GM21367 (cell line): ENCODE measurements around the gene LFNG.

ENCODE experiments used
- ATAC-seq: cut with Tn5 transposase; IDR thresholded peaks from one replicate; pipeline ENCODE4 v1.9.1; 2021; ENCODE audit not compliant: unreplicated experiment

Gene LFNG

DNA sequence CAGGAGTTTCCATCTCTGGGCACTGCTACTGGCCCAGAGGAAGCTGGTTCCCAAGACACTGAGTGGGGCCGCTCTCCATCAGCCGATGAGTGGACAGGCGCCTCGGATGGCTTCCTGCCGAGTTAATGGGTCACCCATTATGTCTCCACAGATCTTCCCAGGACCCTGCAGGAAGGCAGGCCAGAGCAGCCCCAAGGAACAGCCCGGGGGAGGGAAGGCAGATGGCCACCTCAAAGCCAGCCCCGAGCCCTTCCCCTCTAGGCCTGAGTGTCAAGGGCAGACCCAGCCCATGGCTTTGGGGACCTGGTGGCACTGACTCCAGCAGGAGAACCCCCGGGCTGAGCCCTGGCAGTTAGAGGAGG, 3.4 kb upstream of the LFNG start:
- ATAC-seq: no peak

DNA sequence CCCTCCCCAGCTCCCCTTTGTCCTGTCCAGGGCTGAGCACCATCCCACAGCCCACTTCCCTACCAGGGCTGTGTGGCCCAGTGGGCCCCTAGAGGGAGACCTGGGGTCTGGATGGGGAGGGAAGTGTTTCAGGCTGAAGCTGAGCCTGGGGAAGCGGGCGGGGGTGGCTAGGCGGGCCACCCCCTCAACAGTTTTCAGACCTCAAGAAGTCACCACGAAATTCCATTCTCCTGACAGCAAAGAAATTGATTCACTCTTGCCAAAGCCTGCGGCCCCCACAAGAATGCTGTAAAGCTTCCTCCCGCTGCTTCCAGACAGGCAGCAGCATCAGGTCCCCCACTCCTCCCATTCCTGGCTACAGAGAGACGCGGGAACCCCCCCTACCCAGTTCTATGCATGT, 2.5 kb upstream of the LFNG start:
- no peak for ATAC-seq

DNA sequence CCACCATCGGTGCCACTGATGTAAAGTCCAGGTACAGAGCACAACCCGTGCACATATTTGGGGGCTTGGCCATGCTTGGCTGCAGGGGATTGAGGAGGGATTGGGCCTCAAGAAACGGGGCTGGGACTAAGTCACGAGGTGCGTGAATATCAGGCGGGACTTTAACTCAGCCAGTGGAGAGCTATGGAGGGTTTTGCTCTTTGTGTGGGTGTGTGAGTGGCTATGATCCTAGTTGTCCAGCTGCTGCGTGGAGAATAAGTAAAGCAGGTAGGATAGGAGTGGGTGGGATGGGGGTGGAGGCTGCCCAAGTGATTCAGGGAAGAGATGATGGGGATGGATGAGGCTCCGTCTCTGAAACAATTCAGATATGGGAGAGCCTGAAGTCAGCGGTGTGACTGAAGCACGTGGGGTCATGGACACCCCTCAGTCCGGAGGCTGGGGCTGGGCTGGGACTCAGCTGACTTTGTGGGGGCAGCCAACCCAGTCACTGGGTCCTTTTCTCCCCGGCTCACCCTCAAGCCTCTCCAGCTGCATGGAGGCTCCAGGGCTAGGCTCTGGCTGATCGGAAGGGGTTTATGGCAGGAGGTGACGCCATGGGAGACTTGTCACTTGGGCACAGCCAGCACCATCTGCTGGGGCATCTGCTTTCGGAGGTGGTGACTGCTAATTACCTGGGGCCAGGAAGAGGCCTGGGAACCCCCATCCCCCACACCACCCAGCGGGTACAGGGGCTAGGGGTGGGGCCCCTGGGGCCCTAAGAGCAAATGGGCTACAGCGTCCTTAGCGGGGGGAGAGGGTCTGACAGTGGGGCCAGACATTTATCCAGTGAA, 1.7 kb upstream of the LFNG start:
- ATAC-seq: no peak

DNA sequence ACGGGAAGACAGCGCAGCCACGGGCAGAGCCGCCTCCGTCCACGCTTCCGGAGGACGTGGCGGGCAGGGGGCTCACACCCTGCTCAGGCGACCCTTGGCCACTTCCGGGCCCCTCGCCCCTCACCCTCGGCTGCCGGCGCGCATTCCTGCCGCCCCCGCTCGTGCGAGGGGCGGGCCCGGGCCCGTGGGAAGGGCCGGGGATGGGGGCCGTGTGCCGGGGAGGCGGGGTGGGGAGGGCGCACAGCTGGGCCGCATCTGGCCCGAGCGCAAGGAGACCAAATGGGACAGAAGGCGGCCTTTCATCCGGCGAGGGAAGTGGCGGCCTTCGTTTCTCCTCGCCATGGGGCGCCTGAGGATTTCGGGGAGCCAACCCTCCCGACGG, 846 bp upstream of the LFNG start:
- no peak for ATAC-seq

DNA sequence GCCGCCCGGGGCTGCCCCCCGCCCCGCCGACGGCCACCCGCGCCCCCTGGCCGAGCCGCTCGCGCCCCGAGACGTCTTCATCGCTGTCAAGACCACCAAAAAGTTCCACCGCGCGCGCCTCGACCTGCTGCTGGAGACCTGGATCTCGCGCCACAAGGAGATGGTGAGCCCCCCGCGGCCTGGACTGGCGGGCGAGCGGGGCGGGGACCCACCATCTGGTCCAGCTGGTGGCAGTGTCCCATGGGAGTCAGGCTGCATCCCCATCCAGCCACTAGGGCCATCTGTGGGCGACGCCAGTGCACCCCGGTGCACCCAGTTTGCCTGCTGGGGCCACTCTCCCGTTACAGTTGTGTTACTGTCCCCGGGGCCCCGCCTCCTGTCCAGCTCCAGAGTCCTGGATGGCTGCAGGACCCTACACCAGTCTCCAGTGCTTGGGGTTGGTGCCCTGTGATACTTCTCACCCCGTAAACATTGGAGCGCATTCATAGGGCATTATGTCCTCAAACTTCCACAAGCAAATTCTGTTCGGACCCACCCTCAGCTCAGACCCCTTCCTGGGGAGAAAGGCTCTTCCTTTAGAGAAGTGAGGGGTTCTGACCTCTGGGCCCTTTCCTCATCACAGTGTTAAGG, 672 bp downstream of the LFNG start:
- no peak for ATAC-seq

DNA sequence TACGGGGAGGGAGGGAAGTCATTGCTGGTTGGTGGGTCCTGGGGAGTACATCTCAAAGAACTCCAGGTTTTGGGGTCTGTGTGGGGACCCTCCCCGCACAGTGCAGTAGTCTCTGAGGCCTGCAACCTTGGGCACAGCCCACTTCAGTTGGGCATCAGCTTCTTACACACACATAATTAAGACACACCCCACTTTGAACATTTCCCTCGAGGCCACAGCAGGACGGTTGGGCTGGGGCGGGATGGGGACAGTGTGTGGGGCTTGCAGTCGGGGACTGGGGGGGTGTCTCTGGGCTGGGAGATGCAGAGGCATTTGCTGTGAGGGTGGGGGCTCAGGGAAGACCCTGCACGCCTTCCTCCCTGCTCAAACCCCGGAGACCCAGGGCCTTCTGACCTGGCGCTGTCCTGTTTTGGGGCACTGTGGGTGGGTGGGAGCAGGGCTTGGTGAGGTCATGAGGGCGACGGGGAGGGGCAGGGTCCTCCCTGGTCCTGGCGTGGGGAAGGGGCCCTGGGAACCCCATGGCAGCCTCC, 1.3 kb downstream of the LFNG start:
- ATAC-seq: no peak

DNA sequence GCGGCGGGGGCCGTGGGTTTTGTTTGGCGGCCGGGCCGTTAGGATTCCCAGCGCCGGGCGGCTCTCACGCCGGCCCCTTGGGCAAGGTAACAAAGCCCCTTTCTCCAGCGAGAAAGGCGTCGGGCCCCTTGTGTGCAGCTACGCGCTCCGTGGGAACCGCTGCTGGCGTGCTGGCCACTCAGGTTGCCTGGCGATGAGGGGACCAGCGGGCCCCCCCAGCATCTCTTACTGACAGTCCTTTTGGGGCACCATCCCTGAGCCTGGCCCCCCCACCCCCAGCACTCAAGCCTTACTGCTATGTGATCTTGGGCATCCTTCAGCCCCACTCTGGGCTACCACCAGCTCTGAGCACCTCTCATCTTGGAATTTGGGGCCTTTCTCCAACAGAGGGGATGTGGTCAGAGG, 1.8 kb downstream of the LFNG start:
- no peak for ATAC-seq

DNA sequence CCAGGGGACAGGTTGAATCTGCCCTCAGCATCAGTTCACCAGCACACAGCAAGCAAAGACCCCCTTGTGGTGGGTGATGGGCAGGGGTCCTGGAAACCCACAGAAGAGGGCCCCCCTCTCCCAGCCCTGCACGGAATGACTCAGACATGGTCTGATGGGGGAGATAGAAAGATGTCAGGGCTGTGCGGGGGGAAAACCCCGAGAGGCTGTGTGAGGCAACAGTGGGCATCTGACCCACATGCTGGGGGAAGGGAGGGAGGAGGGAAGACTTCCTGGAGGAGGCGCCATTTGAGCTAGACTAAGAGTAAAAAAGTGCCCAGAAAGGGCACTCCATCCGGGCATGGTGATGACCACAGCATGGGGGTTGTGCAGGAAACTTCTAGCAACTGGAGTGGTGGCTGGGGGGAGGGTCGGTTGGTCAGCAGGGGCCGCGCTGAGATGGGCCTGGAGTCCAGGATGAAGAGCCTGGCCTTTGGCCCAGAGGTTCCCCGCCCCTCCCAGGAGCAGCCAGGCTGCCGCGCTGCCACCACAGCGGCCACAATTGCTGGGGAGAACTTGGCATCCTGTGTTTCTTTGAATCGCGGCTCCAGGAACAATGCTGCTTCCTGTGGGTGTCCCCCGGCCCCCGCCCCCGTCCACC, 2.5 kb downstream of the LFNG start:
- no peak for ATAC-seq

DNA sequence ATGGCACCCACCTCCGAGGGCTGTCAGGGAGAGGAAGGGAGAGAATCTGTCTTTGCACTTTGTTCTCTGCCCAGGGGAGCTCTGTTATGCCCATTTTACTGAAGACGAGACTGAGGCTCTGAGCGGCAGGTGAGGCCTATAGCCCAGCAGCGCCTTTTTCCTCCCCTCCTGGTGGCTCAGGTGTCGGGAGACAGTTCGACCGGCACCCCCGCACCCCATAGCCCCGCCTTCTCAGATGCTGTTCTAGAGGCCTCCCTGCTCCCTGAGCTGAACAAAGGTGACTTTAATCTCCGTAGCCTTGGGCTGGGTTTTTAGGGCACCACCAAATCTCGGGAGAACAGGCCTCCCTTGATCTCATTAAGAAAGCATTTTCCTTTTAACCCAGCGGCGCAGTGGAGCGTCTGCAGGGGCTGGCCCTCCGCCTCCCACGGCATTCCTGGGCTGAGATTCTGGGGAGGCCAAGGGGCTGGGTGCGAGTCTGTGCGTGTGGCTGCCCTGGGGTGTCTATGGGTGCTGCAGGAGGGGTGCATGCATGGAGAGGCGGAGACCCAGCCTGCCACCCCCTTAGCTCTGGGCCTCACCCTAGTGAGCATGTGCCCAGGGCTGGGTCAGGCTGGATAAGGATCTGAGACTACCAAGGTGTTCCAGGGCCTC, 3.3 kb downstream of the LFNG start:
- ATAC-seq: no peak

DNA sequence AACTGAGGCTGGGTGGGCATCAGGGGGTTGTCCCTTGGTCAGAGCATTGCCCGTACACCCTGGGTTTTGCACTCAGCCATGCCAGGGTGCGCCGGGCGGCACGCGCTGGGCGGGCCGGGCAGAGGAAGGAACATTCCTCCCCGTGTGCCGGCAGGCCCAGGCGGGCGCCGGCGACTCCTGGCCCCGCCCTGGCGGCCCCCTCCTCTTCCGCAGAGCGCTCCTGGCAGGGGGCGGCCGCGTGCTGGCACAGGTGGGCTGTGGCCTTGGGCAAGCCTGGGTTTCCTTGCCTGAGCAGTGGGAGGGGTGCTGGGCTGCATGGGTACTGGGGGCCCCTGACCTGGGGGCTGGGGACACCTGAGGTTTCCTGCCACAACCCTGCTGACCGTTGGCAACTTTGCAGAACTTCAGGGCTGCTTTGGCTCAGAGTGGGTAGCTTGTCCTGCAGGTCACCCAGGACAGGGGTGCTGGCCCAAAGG, 3.9 kb downstream of the LFNG start:
- no peak for ATAC-seq

DNA sequence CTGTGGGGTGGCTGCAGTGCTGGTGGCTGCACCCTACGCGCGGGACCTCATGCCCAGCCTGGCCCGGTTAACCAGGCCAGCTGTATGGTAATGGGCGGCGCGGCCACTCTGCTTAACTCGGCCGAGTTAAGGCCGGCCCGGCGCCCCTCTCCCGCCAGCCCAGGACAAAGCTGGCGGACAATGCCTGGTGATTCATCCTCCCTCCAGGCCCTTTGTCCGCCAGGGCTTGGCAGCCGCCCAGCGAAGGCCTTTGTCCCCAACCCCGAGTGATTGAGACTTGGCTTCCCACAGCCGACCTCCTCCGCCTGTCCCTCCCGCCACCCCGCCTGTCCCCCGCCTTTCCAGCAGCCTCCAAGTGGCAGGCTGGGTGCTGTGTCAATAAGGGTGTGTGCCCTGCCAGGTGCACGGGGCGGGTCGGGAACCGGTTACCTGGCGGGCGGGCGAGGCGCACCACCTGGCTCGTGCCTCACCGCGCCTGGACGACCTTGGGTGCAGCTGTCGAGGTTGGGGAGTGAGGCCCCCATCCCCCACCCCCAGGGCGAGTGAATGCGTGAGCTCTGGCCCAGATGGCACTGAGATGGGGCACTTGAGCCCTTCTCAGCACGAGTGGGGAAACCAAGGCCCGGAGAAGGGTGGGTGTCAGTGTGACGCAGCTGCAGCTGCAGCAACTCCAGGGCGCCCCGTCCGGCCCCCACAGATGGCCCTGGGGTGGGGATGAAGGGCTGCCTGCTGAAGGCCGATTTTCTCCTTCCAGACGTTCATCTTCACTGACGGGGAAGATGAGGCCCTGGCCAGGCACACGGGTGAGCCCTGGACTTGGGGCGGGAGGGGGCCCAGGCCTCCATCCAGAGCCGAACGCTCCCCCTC, 4.6 kb downstream of the LFNG start:
- ATAC-seq: no peak

DNA sequence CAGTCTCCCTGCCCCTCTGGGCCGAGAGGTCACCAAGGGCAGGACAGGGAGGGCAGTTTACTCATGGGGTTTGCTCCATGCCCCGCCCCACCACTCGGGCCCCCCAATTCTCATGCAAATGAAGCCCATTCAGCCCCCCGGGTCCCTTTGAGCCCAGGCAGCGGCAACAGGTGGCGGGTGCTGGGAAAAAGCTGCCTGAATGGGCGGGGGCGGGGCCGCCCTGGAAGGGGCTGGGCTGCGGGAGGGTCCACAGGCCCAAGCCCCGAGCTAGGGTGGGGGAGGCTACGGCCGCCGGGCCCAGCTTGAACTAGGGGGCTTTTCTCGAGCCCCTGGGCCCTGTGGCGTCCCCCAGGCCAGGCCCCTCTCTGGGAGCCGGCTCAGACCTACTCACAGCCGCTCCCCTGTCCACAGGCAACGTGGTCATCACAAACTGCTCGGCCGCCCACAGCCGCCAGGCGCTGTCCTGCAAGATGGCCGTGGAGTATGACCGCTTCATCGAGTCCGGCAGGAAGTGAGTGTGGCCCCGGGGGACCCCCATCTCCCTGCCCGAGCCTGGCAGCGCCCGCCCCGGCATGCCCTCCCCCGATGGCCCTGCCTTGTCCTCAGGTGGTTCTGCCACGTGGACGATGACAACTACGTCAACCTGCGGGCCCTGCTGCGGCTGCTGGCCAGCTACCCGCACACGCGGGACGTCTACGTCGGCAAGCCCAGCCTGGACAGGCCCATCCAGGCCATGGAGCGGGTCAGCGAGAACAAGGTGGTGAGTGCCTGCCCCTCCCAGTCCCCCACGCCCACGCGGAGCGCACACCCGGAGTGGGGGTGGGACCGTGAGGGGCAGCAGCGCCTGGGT, 5.5 kb downstream of the LFNG start:
- ATAC-seq: no peak

DNA sequence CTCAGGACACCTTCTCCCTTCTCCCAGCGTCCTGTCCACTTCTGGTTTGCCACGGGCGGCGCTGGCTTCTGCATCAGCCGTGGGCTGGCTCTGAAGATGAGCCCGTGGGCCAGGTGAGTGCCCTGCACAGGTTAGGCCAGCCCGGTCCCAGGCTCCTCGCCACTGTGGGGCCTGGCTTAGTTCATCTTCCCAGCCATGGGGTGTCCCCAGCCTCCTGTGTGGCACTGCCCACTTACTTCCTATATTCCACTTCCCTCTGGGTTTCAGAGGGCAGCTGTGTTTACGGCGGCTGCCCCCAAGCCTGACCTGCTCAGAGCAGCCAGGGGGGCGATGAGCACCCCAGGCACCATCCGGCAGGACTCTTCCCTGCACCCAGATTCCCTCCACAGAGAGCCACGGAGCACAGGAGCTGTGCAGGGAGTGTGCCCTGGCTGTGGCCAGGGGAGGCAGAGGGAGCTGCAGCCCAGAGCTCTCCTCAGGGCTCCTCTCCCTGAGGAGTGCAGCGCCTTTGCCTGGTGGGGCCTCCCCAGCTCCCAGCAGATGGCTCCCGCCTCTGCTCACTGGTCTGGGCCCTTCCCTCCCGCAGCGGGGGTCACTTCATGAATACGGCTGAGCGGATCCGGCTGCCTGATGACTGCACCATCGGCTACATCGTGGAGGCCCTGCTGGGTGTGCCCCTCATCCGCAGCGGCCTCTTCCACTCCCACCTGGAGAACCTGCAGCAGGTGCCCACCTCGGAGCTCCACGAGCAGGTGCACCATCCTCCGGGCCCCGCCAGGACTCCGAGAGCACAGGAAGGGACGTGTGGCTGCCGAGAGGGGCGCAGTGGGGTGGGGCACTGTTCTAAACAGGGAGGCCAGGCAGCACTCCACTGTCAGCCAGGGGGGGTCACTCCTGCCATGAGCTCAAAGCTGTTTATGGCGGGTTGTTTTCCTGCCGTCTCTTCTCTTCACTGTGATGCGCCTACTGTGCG, 6.4 kb downstream of the LFNG start:
- ATAC-seq: no peak

DNA sequence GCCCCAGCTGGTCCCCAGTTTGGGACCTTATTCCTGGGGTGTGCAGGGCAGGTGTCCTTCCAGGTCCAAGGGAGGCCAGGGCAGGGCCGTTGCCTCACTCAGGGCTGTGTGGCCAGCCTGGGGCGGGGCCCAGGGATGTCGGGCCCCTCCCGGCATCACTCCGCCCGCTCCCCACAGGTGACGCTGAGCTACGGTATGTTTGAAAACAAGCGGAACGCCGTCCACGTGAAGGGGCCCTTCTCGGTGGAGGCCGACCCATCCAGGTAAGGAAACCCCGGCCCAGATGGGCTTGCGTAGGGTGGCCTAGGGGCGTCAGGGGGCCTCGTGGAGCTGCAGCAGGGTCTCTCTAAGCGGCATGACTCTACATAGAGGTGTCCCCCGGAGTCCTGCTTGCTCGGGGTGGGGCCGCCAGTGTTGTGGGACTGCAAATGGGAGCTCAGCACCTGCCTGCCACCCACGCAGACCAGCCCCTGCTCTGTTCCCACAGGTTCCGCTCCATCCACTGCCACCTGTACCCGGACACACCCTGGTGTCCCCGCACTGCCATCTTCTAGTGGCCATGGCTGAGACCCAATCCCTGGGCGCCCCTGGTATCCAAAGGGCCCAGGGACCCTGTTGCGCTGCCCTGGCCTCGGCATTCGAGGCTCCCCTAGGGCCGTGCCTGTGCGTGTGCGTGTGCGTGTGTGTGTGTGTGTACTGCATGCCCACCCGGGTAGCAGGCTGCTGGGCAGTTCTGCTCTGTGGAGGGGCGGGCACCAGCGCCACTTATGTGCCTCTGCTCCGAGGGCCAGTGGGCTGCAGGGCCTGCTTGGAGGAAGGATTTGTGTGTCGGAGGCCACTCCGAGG, 7.3 kb downstream of the LFNG start:
- ATAC-seq: no peak

DNA sequence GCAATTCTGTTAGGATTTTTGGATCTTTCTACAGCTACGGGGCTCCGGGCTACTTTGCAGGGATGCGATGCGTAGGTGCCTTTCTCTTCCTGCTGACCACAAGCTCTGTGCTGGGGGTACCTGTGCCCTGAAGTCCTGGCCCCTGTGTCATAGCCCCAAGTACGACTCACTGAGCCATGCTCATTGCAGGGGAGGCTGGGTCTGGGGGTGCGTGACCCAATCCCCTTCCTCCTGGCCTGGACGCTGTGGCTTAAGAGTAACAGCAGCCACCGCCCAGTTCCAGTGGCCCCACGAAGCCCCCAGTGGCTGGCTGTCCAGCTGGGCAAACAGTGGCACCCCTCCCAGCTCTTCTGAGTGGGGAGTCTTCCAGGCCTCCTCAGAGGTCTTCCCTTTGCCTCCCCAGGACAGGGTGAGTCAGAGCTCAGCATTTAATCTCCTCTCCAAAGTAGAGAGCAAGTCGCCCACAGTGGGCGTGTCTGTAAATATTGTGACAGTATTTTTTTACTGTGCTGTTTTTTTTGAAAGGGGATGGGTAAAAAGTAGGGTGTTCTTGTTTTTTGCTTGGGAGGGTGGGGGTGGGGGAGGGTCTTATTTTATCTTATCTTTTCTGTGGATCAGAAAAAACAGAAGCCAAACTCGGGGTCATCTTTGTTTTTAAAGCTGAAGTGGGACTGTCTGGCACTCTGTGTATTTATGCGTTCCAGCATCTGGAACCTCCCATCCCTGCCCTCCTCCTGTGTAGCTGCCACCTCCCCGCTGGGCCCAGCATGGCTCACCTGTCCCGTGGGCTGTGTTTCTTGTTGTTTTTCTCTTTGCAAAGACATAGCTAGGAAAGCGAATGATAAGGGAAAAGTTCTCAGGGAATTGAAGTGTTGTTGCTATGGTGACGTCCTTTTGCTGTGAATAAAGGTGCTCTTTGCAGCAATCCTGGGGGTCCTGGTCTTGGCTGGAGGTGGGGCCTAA, 8.2 kb downstream of the LFNG start:
- no peak for ATAC-seq

DNA sequence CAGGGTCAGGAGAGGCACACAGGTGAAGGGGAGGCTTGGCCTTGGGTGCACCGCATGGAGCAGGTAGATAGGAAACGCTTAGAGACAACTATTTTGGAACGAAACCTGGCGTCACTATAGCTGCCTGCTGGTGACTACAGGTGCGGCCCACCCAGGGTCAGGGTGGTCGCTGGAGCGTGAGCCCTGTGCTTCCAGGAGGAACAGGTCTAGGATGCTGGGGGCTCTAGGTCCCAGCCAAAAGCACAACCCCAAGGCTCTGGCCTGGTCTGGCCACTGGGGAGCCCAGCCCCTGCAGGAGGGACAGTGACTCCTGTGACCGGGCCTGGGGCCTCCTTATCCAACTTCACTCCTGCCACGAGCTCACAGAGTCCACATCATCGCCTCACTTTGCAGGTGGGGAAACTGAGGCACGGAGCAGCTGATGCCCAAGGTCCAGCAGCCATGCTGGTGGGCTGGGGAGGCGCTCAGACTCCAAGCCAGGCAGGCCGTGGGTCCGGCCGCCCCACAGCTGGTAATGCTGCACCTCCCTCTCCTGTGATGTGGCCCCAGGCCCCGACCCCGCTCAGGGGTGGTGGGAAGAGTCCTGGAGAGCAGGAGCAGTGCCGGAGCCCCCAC, 9.0 kb downstream of the LFNG start:
- ATAC-seq: no peak
